Transverse colon (tissue), 4 donors: ENCODE results near the gene NCK1. TPM values are rescaled to one million over a fixed set of nuclear protein-coding genes. Genes with fewer than 3 reads are reported as not detected.
A peak's percentile ranks its signal among the peaks of the same experiment; 100 is the strongest.
"Not testable (repeated sequence)": the region's sequence is repeated elsewhere in the genome, so short reads cannot be mapped to it uniquely, and the experiment has no call there.

ENCODE experiments used
- DNase-seq: peaks from one replicate; pipeline ENCODE4 v3.0.0-alpha.2; 2019
- H3K27ac ChIP-seq, 4 donors: fragments of 200-600 bp; sonication (generic); 2 replicates each; pipeline ENCODE4 v1.5.1; 2016 to 2018; ENCODE audit warnings: inconsistent platforms in 4 of 4
- H3K27me3 ChIP-seq: fragments of 200-600 bp; sonication (generic); 2 replicates; pipeline ENCODE4 v1.5.1; 2017; ENCODE audit warnings: inconsistent platforms
- H3K36me3 ChIP-seq, 4 donors: fragments of 200-600 bp; sonication (generic); 2 replicates each; pipeline ENCODE4 v1.5.1; 2017 to 2019; ENCODE audit warnings: inconsistent platforms in 4 of 4
- H3K4me1 ChIP-seq, 4 donors: fragments of 200-600 bp; sonication (generic); 2 replicates each; pipeline ENCODE4 v1.5.1; 2017 to 2020; ENCODE audit warnings: inconsistent platforms in 4 of 4
- H3K4me3 ChIP-seq, 4 donors: fragments of 200-600 bp; sonication (generic); 1 replicate in 1 of 4; 2 replicates in 3 of 4; pipeline versions ENCODE4 v1.5.1 to v1.6.1; 2017 to 2019; ENCODE audit warnings: inconsistent platforms in 4 of 4
- H3K9me3 ChIP-seq, 2 donors: fragments of 200-600 bp; sonication (generic); 2 replicates each; pipeline ENCODE4 v1.5.1; 2017 to 2019; ENCODE audit warnings: inconsistent platforms in 2 of 2
- CTCF ChIP-seq, 5 experiments: fragments of 200-600 bp in 3 of 5; fragments of 450-650 bp in 2 of 5; sonication (generic) in 3 of 5; IDR thresholded peaks; 1 replicate in 2 of 5; 2 replicates in 3 of 5; pipeline ENCODE4 v1.5.1; 2016 to 2017; ENCODE audit warnings: antibody characterized with exemption in 5 of 5, inconsistent platforms in 3 of 5, mild to moderate bottlenecking in 2 of 5, moderate library complexity in 1 of 5
- EP300 ChIP-seq: sonication (generic); formaldehyde crosslinking; IDR thresholded peaks from one replicate; pipeline ENCODE4 v1.6.1; 2017; ENCODE audit warnings: antibody characterized with exemption, low read depth
- POLR2A ChIP-seq: fragments of 450-650 bp; IDR thresholded peaks from one replicate; pipeline ENCODE4 v1.6.1; 2016; ENCODE audit warnings: antibody characterized with exemption, mild to moderate bottlenecking, moderate library complexity
- POLR2AphosphoS5 ChIP-seq, 3 donors: sonication (generic); formaldehyde crosslinking; IDR thresholded peaks; one replicate each; pipeline ENCODE4 v1.6.1; 2016; ENCODE audit warnings: antibody characterized with exemption in 3 of 3
- WGBS, 2 donors: methylation state at CpG; one replicate each; pipeline ENCODE4 v1.1.5; 2018; ENCODE audit warnings: low coverage in 1 of 2; 5-methylcytosine and 5-hydroxymethylcytosine counted together
- in situ Hi-C, 4 donors: fragments of 200-750 bp; cut with MboI; loops; one replicate each; pipeline versions ENCODE4 v1.15.0 to v1.15.1; 2017; ENCODE audit warnings: low sequenced_read_pairs in 3 of 4, low pct_ligation_motif_present in 1 of 4, low pct_unique_long_range_greater_than_20kb in 1 of 4
- intact Hi-C: fragments of 100-400 bp; cut with DNase I; formaldehyde crosslinking; loops from one replicate; pipeline ENCODE4 v1.15.1; 2023; ENCODE audit warnings: low total_unique reads
- total RNA-seq, 4 donors: library from RNA; depleted of rRNA; stranded (reverse); fragments of >200 nt; gene quantifications; one replicate each; pipeline ENCODE4 v1.1.0, GENCODE V29; 2016

The NCK1 gene
- total RNA-seq, 4 donors from 2014 or later = 0.80 to 71.4 (median 45.2) TPM

DNA sequence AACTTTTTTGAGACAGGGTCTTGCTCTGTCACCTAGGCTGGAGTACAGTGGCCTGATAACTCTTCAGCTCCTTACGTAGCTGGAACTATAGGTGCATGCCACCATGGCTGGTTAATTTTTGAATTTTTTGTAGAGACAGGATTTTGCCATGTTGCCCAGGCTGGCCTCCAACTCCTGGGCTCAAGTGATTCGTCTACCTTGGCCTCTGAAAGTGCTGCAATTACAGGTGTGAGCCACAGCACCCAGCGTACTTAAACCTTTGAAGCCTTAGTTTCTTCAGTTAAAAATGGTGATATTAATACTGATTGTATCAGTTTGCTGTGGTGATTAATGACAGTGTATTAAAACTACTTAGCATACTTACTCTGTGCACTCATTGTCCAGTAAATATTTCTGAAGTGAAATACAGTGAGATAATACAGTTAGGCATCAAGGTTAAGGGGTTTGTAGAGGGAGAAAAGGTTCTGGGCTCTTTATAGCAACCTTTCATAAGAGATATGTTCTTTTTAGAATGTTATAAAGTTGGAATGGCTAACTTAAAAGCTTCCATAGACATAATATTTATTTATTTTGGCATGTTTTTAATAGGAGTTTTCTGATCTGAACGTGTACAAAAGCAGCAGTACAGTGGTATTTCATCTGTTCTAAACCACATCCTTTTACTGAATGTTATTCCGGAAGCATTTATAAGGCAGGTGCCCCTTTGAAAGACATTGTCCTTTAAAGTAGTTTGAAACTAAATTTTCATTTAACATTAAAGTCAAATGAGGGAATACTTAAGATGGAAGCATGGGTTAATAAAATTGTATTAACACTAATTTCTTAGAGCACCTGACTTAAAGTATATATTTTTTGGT is 23.6 kb downstream of the NCK1 start:
- Histone ChIP-seq H3K9me3 (no peaks in the 10 kb centered on the region), H3K27ac (no peak overlapping the region), H3K27me3 (no peaks in the 10 kb centered on the region), H3K4me1 (peaks cover 0 to 25% (median 7%) of the 10 kb centered on the region in 4 donors), H3K4me3 (no peak overlapping the region), H3K36me3 (no peaks in the 10 kb centered on the region)
- WGBS, 2 donors = 57 to 67% methylated on average over 2 to 5 of the region's 5 CpGs
- intact Hi-C loops = no loop called here
- DNase-seq = no peak
- in situ Hi-C loops = no loop called here
- TF ChIP-seq EP300 = no peak
- TF ChIP-seq POLR2AphosphoS5 (IDR thresholded peaks at IDR 0.05) = no peak
- TF ChIP-seq POLR2A = no peak
- TF ChIP-seq CTCF (IDR thresholded peaks at IDR 0.05) = no peak

GRCh38 chr3:136889947-136890346 is 27.9 kb downstream of the NCK1 start:
- Histone ChIP-seq H3K27me3 (no peaks in the 10 kb centered on the region), H3K27ac (no peak overlapping the region), H3K4me1 (peaks cover 0 to 19% (median 13%) of the 10 kb centered on the region in 4 donors), H3K9me3 (no peaks in the 10 kb centered on the region), H3K4me3 (no peak overlapping the region), H3K36me3 (no peaks in the 10 kb centered on the region)
- TF ChIP-seq POLR2AphosphoS5 (IDR thresholded peaks at IDR 0.05) (no peak), POLR2A (no peak), CTCF (IDR thresholded peaks at IDR 0.05) (no peak), EP300 (no peak)
- in situ Hi-C loops = no loop called here
- DNase-seq = no peak
- 86% methylated on average over 24 of the region's 24 CpGs; no CpG with 5 or more reads in 1 of the 2 donors for WGBS, 2 donors
- intact Hi-C loops = no loop called here

DNA sequence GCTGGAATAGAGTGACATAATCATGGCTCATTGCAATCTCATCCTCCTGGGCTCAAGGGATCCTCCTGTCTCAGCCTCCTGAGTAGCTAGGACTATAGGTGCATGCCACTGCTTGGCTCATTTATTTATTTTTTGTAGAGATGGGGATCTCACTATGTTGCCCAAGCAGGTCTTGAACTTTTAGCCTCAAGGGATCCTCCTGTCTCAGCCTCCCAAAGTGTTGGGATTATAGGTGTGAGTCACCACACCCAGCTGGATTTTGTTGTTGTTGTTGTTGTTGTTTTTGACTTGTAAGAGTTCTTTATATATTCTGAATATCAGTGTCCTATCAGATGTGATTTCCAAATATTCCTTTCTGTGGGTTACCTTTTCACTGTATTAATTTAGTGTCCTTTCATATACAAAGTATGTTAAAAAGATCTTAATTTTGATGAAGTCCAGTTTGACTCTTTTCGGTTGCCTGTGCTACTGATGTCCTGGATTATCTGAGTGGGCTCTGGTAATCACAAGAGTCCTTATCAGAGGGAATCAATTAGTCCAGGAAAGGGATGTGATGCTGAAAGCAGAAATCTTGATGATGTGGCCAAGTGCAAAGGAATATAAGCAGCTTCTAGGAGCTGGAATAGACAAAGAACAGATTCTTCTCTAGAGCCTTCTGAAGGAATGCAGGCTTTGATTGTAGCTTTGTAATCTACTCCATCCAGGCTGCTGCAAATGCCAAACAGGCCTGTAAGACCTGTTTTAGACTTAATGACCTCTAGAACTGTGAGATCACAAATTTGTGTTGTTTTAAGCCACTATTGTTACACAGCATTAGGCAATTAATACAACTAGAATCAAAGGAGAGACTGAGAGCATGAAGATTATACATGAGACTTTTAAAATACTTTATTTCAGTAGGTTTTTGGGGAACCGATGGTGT is 30.2 kb downstream of the NCK1 start:
- Histone ChIP-seq H3K27ac (no peak overlapping the region), H3K36me3 (no peaks in the 10 kb centered on the region), H3K4me3 (no peak overlapping the region), H3K9me3 (no peaks in the 10 kb centered on the region), H3K4me1 (peaks cover 0 to 12% (median 10%) of the 10 kb centered on the region in 4 donors), H3K27me3 (no peaks in the 10 kb centered on the region)
- in situ Hi-C loops = no loop called here
- WGBS, 2 donors = 50 to 52% methylated on average over 2 of the region's 2 CpGs
- intact Hi-C loops = no loop called here
- no peak for DNase-seq
- TF ChIP-seq EP300 (no peak), POLR2A (no peak), POLR2AphosphoS5 (IDR thresholded peaks at IDR 0.05) (no peak), CTCF (IDR thresholded peaks at IDR 0.05) (no peak)

DNA sequence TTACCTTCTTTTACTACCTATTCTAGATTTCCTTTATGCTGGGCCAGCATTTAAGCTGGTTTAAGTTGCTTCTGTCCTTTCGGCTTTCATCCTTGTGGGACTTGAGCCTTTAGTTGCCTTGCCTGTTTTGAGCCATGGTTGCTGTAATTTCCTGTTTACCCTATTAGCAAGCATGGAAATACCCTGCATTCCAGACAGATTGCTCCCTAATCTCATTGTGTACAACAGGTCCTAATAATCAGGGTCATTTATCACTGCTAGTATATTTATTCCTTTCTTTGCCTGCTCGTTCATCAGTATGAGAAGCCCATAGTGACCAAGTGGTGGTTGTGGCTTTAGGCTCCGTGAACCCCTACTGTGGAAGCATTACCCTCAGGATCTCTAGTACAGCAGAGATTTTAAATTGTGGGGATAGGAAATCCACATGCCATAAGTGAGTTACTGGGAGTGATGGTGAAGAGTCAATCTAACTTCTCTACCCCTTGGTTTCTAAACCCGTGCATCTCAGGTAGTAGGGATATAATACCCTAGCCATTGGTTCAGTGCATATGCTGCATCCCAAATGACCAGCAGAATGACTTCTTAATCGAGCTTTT is 31.9 kb downstream of the NCK1 start:
- Histone ChIP-seq H3K9me3 (no peaks in the 10 kb centered on the region), H3K27ac (peak overlapping the region in 2 of 4 donors; percentile 6 to 25), H3K36me3 (no peaks in the 10 kb centered on the region), H3K27me3 (no peaks in the 10 kb centered on the region), H3K4me1 (peaks cover 0 to 25% (median 17%) of the 10 kb centered on the region in 4 donors), H3K4me3 (no peak overlapping the region)
- in situ Hi-C loops (no loop called here), intact Hi-C loops (no loop called here)
- DNase-seq = no peak
- TF ChIP-seq EP300 (no peak), CTCF (IDR thresholded peaks at IDR 0.05) (no peak), POLR2AphosphoS5 (IDR thresholded peaks at IDR 0.05) (no peak), POLR2A (no peak)
- WGBS, 2 donors = 70 to 92% methylated on average over 3 to 5 of the region's 5 CpGs

DNA sequence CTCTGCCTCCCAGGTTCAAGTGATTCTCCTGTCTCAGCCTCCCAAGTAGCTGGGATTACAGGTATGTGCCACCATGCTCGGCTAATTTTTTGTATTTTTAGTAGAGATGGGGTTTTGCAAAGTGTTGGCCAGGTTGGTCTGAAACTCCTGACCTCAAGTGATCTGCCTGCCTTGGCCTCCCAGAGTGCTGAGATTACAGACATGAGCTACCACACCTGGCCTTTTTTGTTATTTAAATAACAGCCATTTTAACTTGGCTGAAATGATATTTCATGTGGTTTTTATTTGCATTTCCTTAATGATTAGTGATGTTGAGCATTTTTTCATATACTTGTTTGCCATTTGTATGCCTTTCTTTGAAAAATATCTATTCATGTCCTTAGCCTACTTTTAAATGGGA is 35.2 kb downstream of the NCK1 start:
- H3K27me3 ChIP-seq, DNase-seq, intact Hi-C loops, H3K36me3 ChIP-seq, in situ Hi-C loops, H3K27ac ChIP-seq, H3K9me3 ChIP-seq, H3K4me3 ChIP-seq: not testable (repeated sequence)
- H3K4me1 ChIP-seq = peaks cover 0 to 52% (median 22%) of the 10 kb centered on the region in 4 donors
- 81 to 83% methylated on average over 1 of the region's 1 CpG for WGBS, 2 donors
